A549 (cell line): ENCODE data around the gene TIPARP. TPM values are rescaled to one million over a fixed set of nuclear protein-coding genes. Genes with fewer than 3 reads are reported as not detected.

Experiments used
- ATAC-seq, 2 experiments: fragments of 200-7000 bp in 1 of 2; fragments of >200 bp in 1 of 2; cut with Nextera tagmentation in 1 of 2; cut with Tn5 transposase in 1 of 2; 3 replicates each; pipeline versions ENCODE4 v1.8.0 to v1.9.1; 2018 to 2020; ENCODE audit warnings: mild to moderate bottlenecking in 1 of 2, moderate library complexity in 1 of 2
- CTCF ChIA-PET: fragments of 300-600 bp; sonication (Branson Sonifier 250); formaldehyde crosslinking; extraction: SDS; loops from one replicate; lab custom pipeline; 2021; ENCODE audit warnings: antibody characterized with exemption, inconsistent platforms; lab: Yijun Ruan, JAX
- POLR2A ChIA-PET: fragments of 350-600 bp; formaldehyde crosslinking; extraction: SDS; loops from one replicate; lab custom pipeline; 2021; ENCODE audit warnings: antibody characterized with exemption, inconsistent platforms; lab: Yijun Ruan, JAX
- DNase-seq, 2 experiments: peaks; one replicate each; pipeline versions ENCODE4 v3.0.0 to v3.0.0-alpha.2; 2011 to 2016; ENCODE audit warnings: low read depth in 1 of 2, low spot score in 1 of 2
- FAIRE-seq: peaks from 2 replicates; lab custom pipeline; 2011; peaks lifted over from hg19 to GRCh38; lab: Jason Lieb, UNC
- H3K27ac ChIP-seq, 2 experiments: fragments of >200 bp; sonication (Bioruptor Twin); formaldehyde crosslinking; 3 replicates each; pipeline ENCODE4 v1.5.1; 2016 to 2017
- H3K4me1 ChIP-seq: fragments of >200 bp; sonication (Bioruptor Twin); formaldehyde crosslinking; 3 replicates; pipeline ENCODE4 v1.6.1; 2016
- H3K4me2 ChIP-seq: fragments of >200 bp; sonication (Bioruptor Twin); formaldehyde crosslinking; 3 replicates; pipeline ENCODE4 v1.6.1; 2016
- H3K4me3 ChIP-seq: fragments of >200 bp; sonication (Bioruptor Twin); formaldehyde crosslinking; 3 replicates; pipeline ENCODE4 v1.5.1; 2016
- H3K9me3 ChIP-seq: fragments of >200 bp; sonication (Bioruptor Twin); formaldehyde crosslinking; 3 replicates; pipeline ENCODE4 v1.6.1; 2016
- ELK1 ChIP-seq: fragments of 150-350 bp; IDR thresholded peaks from 2 replicates; pipeline ENCODE4 v1.6.1; 2014; ENCODE audit warnings: low read depth, mild to moderate bottlenecking, low read length
- ESRRA ChIP-seq: fragments of 150-350 bp; IDR thresholded peaks from 2 replicates; pipeline ENCODE4 v1.6.1; 2014; ENCODE audit warnings: mild to moderate bottlenecking, low read length, borderline replicate concordance
- FOSL2 ChIP-seq, 2 experiments: fragments of 450-650 bp in 1 of 2; fragments of >200 bp in 1 of 2; sonication (Bioruptor Twin) in 1 of 2; formaldehyde crosslinking; IDR thresholded peaks; 2 replicates each; pipeline versions ENCODE4 v1.5.0 to v1.6.1; 2016 to 2020; ENCODE audit warnings: mild to moderate bottlenecking in 1 of 2, moderate library complexity in 1 of 2
- HDAC2 ChIP-seq: fragments of 200-600 bp; sonication (generic); IDR thresholded peaks from 2 replicates; pipeline ENCODE4 v1.6.1; 2016
- HOXA7 ChIP-seq: fragments of 250-450 bp; sonication (Bioruptor Pico); IDR thresholded peaks from 2 replicates; pipeline ENCODE4 v1.5.0; 2020; ENCODE audit warnings: mild to moderate bottlenecking, moderate library complexity
- HOXB5 ChIP-seq: fragments of 250-450 bp; sonication (Bioruptor Pico); IDR thresholded peaks from 2 replicates; pipeline ENCODE4 v1.5.0; 2020; ENCODE audit warnings: mild to moderate bottlenecking, moderate library complexity
- JUN ChIP-seq, 2 experiments: fragments of >200 bp; sonication (Bioruptor Twin); formaldehyde crosslinking; IDR thresholded peaks; 2 replicates in 1 of 2; 3 replicates in 1 of 2; pipeline ENCODE4 v1.6.1; 2016 to 2017
- JUNB ChIP-seq: fragments of >200 bp; sonication (Bioruptor Twin); formaldehyde crosslinking; IDR thresholded peaks from 2 replicates; pipeline ENCODE4 v1.6.1; 2016
- KDM1A ChIP-seq: fragments of 200-600 bp; sonication (generic); IDR thresholded peaks from 2 replicates; pipeline ENCODE4 v1.6.1; 2016; ENCODE audit warnings: low read depth, mild to moderate bottlenecking
- KDM5A ChIP-seq: fragments of 200-600 bp; sonication (generic); IDR thresholded peaks from 2 replicates; pipeline ENCODE4 v1.6.1; 2016; ENCODE audit warnings: antibody characterized with exemption, mild to moderate bottlenecking
- NFE2L2 ChIP-seq: fragments of 150-350 bp; conservative IDR thresholded peaks from 2 replicates; pipeline ENCODE4 v1.6.1; 2014; ENCODE audit warnings: low read length
- PBX3 ChIP-seq: IDR thresholded peaks from 2 replicates; pipeline ENCODE4 v1.6.1; 2012
- PHF8 ChIP-seq: fragments of 200-600 bp; sonication (generic); IDR thresholded peaks from 2 replicates; pipeline ENCODE4 v1.6.1; 2016; ENCODE audit warnings: low read depth, mild to moderate bottlenecking, antibody characterized with exemption, moderate library complexity, borderline replicate concordance
- POLR2A ChIP-seq: IDR thresholded peaks from 2 replicates; pipeline ENCODE4 v1.6.1; 2012; ENCODE audit warnings: mild to moderate bottlenecking, low read length
- RAD21 ChIP-seq, 2 experiments: fragments of >200 bp in 1 of 2; sonication (Bioruptor Twin) in 1 of 2; formaldehyde crosslinking in 1 of 2; IDR thresholded peaks in 1 of 2; conservative IDR thresholded peaks in 1 of 2; 2 replicates in 1 of 2; 3 replicates in 1 of 2; pipeline ENCODE4 v1.6.1; 2012 to 2018; ENCODE audit warnings: inconsistent platforms in 1 of 2
- REST ChIP-seq: fragments of 200-600 bp; sonication (generic); IDR thresholded peaks from 2 replicates; pipeline ENCODE4 v1.6.1; 2016; ENCODE audit warnings: antibody characterized with exemption, mild to moderate bottlenecking, moderate library complexity
- RFX5 ChIP-seq: fragments of 450-650 bp; IDR thresholded peaks from 2 replicates; pipeline ENCODE4 v1.7.1; 2014; ENCODE audit warnings: antibody characterized with exemption, mild to moderate bottlenecking, moderate library complexity
- RNF2 ChIP-seq: fragments of 200-600 bp; sonication (generic); IDR thresholded peaks from 2 replicates; pipeline ENCODE4 v1.6.1; 2016; ENCODE audit warnings: low read depth, mild to moderate bottlenecking, antibody characterized with exemption, moderate library complexity, borderline replicate concordance
- SMC3 ChIP-seq: fragments of >200 bp; sonication (Bioruptor Twin); formaldehyde crosslinking; IDR thresholded peaks from 3 replicates; pipeline ENCODE4 v1.6.1; 2018; ENCODE audit warnings: inconsistent platforms
- TFCP2L1 ChIP-seq: fragments of 250-450 bp; sonication (Bioruptor Pico); IDR thresholded peaks from 2 replicates; pipeline ENCODE4 v1.5.0; 2021; ENCODE audit warnings: mild to moderate bottlenecking
- TP53 ChIP-seq: fragments of 250-450 bp; sonication (Bioruptor Pico); IDR thresholded peaks from 2 replicates; pipeline ENCODE4 v1.5.0; 2021; ENCODE audit warnings: mild to moderate bottlenecking, moderate library complexity
- ZNF302 ChIP-seq: fragments of 250-450 bp; sonication (Bioruptor Pico); IDR thresholded peaks from 2 replicates; pipeline ENCODE4 v1.9.0; 2021; ENCODE audit warnings: inconsistent platforms, mild to moderate bottlenecking, moderate library complexity
- WGBS: methylation state at CpG from one replicate; pipeline ENCODE4 v1.1.6; 2017; ENCODE audit errors: missing lambda C conversion rate; 5-methylcytosine and 5-hydroxymethylcytosine counted together
- polyA plus RNA-seq, 4 experiments: library from polyadenylated mRNA; depleted of rRNA in 3 of 4; stranded (reverse); fragments of >200 nt; fragmentation: RNase III in 1 of 4; extraction: RNeasy Plus Mini Kit Qiagen cat#74134 plus additional on column Dnase treatment in 1 of 4; gene quantifications; 2 replicates in 3 of 4; 3 replicates in 1 of 4; pipeline ENCODE4 v1.2.3, GENCODE V29; 2011 to 2017
- TF ChIP-seq, protein P1 (sequence below): fragments of 450-650 bp; IDR thresholded peaks from 2 replicates; pipeline ENCODE4 v1.6.1; 2014; ENCODE audit warnings: antibody characterized with exemption
- TF ChIP-seq, protein P2 (sequence below): fragments of >200 bp; sonication (Bioruptor Twin); formaldehyde crosslinking; IDR thresholded peaks from 3 replicates; pipeline ENCODE4 v1.6.1; 2016
- TF ChIP-seq, protein P3 (sequence below): IDR thresholded peaks from 2 replicates; pipeline ENCODE4 v1.6.1; 2012; ENCODE audit warnings: low read depth, borderline replicate concordance

Gene TIPARP
- polyA plus RNA-seq, 2 of the 4 experiments (the other 2 are of a cell fraction) = 11.8 to 16.5 TPM

DNA sequence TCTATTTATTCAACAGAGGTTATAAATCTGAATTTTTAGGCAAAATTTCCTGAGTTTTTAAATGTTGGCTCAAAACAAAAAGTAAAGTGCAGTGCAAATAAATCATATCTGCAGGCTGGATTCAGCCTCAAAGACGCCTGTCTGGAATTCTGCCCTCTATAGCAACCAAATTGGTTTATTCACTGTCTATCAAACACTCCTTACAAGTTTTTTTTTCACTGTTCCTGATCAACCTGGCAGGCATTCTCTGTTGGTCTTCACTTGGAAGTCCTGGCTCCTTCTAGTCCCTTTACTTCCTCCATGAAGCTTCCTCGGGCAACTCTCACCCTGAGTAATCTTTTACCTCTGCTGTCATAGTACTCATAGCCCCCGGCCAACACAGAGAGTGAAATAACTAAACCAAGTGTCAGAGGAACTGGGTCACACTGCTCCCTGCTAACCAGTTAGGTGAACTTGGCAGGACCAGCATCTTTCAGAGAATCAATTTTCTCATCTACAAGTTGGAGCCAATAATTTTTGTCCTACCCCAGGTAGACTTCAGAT is 36.8 kb upstream of the TIPARP start:
- TF ChIP-seq HOXA7 (CRISPR knock-in tag) = no peak
- H3K27ac ChIP-seq = no peak overlapping the region
- POLR2A ChIA-PET = no interaction called here
- ATAC-seq (no peak), DNase-seq (no peak), FAIRE-seq (no peak)
- no peaks in the 10 kb centered on the region for H3K9me3 ChIP-seq
- WGBS = 27% methylated on average over 3 of the region's 3 CpGs
- CTCF ChIA-PET = interaction anchor here (0.6 to 1.3 kb wide), 3 partner anchors 10 to 15 kb away, joined by 3 read pairs; no protein-coding TSS in a partner anchor
- no peak overlapping the region for H3K4me2 ChIP-seq
- no peak overlapping the region for H3K4me3 ChIP-seq
- no peaks in the 10 kb centered on the region for H3K4me1 ChIP-seq

- DNase-seq = no peak
- POLR2A ChIA-PET = no interaction called here
- WGBS = 75% methylated on average over 3 of the region's 4 CpGs
- no peak overlapping the region for H3K4me2 ChIP-seq
- CTCF ChIA-PET = interaction anchor here (1.3 kb wide), 1 partner anchor 11 kb away, joined by 3 read pairs; no protein-coding TSS in a partner anchor
- no peak overlapping the region for H3K27ac ChIP-seq
- H3K9me3 ChIP-seq = no peaks in the 10 kb centered on the region
- TF ChIP-seq RAD21 (conservative IDR thresholded peaks at IDR 0.05 in 1 of 2, IDR thresholded peaks at IDR 0.05 in 1 of 2) = no peak
- no peak for TF ChIP-seq NFE2L2
- TF ChIP-seq SMC3 = no peak
- TF ChIP-seq ESRRA = no peak
- no peak for TF ChIP-seq RFX5
- TF ChIP-seq POLR2A = no peak
- no peak for TF ChIP-seq JUN (IDR thresholded peaks at IDR 0.05)
- TF ChIP-seq, protein P1, sequence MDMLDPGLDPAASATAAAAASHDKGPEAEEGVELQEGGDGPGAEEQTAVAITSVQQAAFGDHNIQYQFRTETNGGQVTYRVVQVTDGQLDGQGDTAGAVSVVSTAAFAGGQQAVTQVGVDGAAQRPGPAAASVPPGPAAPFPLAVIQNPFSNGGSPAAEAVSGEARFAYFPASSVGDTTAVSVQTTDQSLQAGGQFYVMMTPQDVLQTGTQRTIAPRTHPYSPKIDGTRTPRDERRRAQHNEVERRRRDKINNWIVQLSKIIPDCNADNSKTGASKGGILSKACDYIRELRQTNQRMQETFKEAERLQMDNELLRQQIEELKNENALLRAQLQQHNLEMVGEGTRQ = no peak
- no peaks in the 10 kb centered on the region for H3K4me1 ChIP-seq
- no peak overlapping the region for H3K4me3 ChIP-seq
- ATAC-seq = no peak
- FAIRE-seq = no peak
These were observed 36.1 kb upstream of the TIPARP start for GRCh38 chr3:156638271-156638670.

- no peak overlapping the region for H3K4me3 ChIP-seq
- H3K27ac ChIP-seq = no peak overlapping the region
- ATAC-seq = no peak
- no peaks in the 10 kb centered on the region for H3K4me1 ChIP-seq
- FAIRE-seq = no peak
- H3K9me3 ChIP-seq = no peaks in the 10 kb centered on the region
- DNase-seq = no peak
- ChIA-PET POLR2A (no interaction called here), CTCF (no interaction called here)
- H3K4me2 ChIP-seq = no peak overlapping the region
- TF ChIP-seq POLR2A (no peak), RNF2 (no peak), FOSL2 (IDR thresholded peaks at IDR 0.05) (no peak), FOSL2 (CRISPR knock-in tag; IDR thresholded peaks at IDR 0.05) (no peak), PHF8 (no peak), ZNF302 (no peak), HOXB5 (CRISPR knock-in tag) (no peak), HDAC2 (no peak), KDM1A (no peak), JUNB (no peak), TP53 (CRISPR knock-in tag) (no peak), TFCP2L1 (CRISPR knock-in tag) (no peak), PBX3 (no peak), KDM5A (no peak), REST (no peak), ELK1 (no peak), ESRRA (no peak)
- TF ChIP-seq, protein P2, sequence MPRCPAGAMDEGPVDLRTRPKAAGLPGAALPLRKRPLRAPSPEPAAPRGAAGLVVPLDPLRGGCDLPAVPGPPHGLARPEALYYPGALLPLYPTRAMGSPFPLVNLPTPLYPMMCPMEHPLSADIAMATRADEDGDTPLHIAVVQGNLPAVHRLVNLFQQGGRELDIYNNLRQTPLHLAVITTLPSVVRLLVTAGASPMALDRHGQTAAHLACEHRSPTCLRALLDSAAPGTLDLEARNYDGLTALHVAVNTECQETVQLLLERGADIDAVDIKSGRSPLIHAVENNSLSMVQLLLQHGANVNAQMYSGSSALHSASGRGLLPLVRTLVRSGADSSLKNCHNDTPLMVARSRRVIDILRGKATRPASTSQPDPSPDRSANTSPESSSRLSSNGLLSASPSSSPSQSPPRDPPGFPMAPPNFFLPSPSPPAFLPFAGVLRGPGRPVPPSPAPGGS = no peak
- TF ChIP-seq, protein P3, sequence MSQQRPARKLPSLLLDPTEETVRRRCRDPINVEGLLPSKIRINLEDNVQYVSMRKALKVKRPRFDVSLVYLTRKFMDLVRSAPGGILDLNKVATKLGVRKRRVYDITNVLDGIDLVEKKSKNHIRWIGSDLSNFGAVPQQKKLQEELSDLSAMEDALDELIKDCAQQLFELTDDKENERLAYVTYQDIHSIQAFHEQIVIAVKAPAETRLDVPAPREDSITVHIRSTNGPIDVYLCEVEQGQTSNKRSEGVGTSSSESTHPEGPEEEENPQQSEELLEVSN = no peak
These were observed 34.9 kb upstream of the TIPARP start for GRCh38 chr3:156639414-156640023.
